NOMO-1 (cell line): ENCODE results near the gene INF2.
"Not testable (repeated sequence)": the region's sequence is repeated elsewhere in the genome, so short reads cannot be mapped to it uniquely, and the experiment has no call there.

Experiments used
- DNase-seq, 2 experiments: peaks; one replicate each; lab custom pipeline; 2025; ENCODE audit not compliant: unreplicated experiment in 2 of 2; lab: John Stamatoyannopoulos, UW

The INF2 gene

GRCh38 chr14:104747876-104748275 lies 58.5 kb downstream of the INF2 start:
- DNase-seq, result no peak

- no peak for DNase-seq
These were observed 59.8 kb downstream of the INF2 start for GRCh38 chr14:104749111-104749649.

- no peak for DNase-seq
These were observed 60.8 kb downstream of the INF2 start for GRCh38 chr14:104750056-104750752.

- not testable (repeated sequence) for DNase-seq
These were observed 61.3 kb downstream of the INF2 start for GRCh38 chr14:104750753-104751057.

- DNase-seq, result peak; percentile 23 to 55
These were observed 62.4 kb downstream of the INF2 start for GRCh38 chr14:104751539-104752422.

- DNase-seq, result no peak
These were observed 63.0 kb downstream of the INF2 start for GRCh38 chr14:104752423-104752734.

- DNase-seq, result peak; percentile 99
These were observed 63.5 kb downstream of the INF2 start, which contains the start of gene SIVA1 for GRCh38 chr14:104752735-104753527. TSS of gene SIVA1 (plus strand) at chr14:104753147. CDS start at chr14:104753202, 55 bp downstream.

- DNase-seq, result peak in 1 of 2 experiments; percentile 2
These were observed 64.3 kb downstream of the INF2 start for GRCh38 chr14:104753528-104754212.

- DNase-seq, result no peak
These were observed 64.9 kb downstream of the INF2 start for GRCh38 chr14:104754213-104754851.

- DNase-seq, result no peak
These were observed 66.2 kb downstream of the INF2 start for GRCh38 chr14:104755621-104756020.

- no peak for DNase-seq
These were observed 67.2 kb downstream of the INF2 start for GRCh38 chr14:104756477-104757237.

GRCh38 chr14:104757238-104757585 lies 67.8 kb downstream of the INF2 start:
- DNase-seq, result no peak

GRCh38 chr14:104757681-104758392 lies 68.4 kb downstream of the INF2 start:
- no peak for DNase-seq

GRCh38 chr14:104758981-104759969 lies 69.9 kb downstream of the INF2 start:
- no peak for DNase-seq

GRCh38 chr14:104765517-104765916 lies 76.1 kb downstream of the INF2 start:
- no peak for DNase-seq

GRCh38 chr14:104766256-104766862 lies 76.9 kb downstream of the INF2 start:
- DNase-seq, result no peak
